NCI-H226 (cell line): ENCODE results near the gene TENM3.

Source experiments
- DNase-seq: peaks from one replicate; pipeline ENCODE4 v3.0.0-alpha.2; 2015

TENM3 gene

GRCh38 chr4:182754895-182755294, 511.7 kb downstream of the TENM3 start:
- no peak for DNase-seq

GRCh38 chr4:182756161-182756690, 513.0 kb downstream of the TENM3 start:
- DNase-seq = no peak

GRCh38 chr4:182758273-182758672, 515.1 kb downstream of the TENM3 start:
- no peak for DNase-seq

- no peak for DNase-seq
Measured at GRCh38 chr4:182760551-182761043, 517.4 kb downstream of the TENM3 start.

GRCh38 chr4:182764137-182764536, 520.9 kb downstream of the TENM3 start:
- DNase-seq = peak; percentile 64

GRCh38 chr4:182764642-182765041, 521.4 kb downstream of the TENM3 start:
- no peak for DNase-seq

- no peak for DNase-seq
Measured at GRCh38 chr4:182765987-182766856, 523.0 kb downstream of the TENM3 start.

- DNase-seq = no peak
Measured at GRCh38 chr4:182766857-182767250, 523.7 kb downstream of the TENM3 start.

- no peak for DNase-seq
Measured at GRCh38 chr4:182768838-182769237, 525.6 kb downstream of the TENM3 start.

GRCh38 chr4:182770259-182770995, 527.2 kb downstream of the TENM3 start:
- no peak for DNase-seq

- DNase-seq = no peak
Measured at GRCh38 chr4:182770996-182771514, 527.9 kb downstream of the TENM3 start.

- DNase-seq = no peak
Measured at GRCh38 chr4:182775075-182775474, 531.9 kb downstream of the TENM3 start.

- DNase-seq = no peak
Measured at GRCh38 chr4:182776376-182777105, 533.3 kb downstream of the TENM3 start.

- peak; percentile 24 for DNase-seq
Measured at GRCh38 chr4:182778222-182778982, 535.2 kb downstream of the TENM3 start.

GRCh38 chr4:182786991-182787390, 543.8 kb downstream of the TENM3 start:
- DNase-seq = no peak

GRCh38 chr4:182788201-182788600, 545.0 kb downstream of the TENM3 start:
- no peak for DNase-seq

GRCh38 chr4:182789529-182789928, 546.3 kb downstream of the TENM3 start:
- no peak for DNase-seq

- no peak for DNase-seq
Measured at GRCh38 chr4:182795446-182796238, 552.4 kb downstream of the TENM3 start.

GRCh38 chr4:182799515-182800215, 556.5 kb downstream of the TENM3 start:
- no peak for DNase-seq

- no peak for DNase-seq
Measured at GRCh38 chr4:182800216-182800515, 557.0 kb downstream of the TENM3 start.

GRCh38 chr4:182801636-182802035, 558.4 kb downstream of the TENM3 start:
- no peak for DNase-seq
